COLO668 (cell line): ENCODE results near the gene RREB1.

Experiments used
- DNase-seq: peaks from one replicate; lab custom pipeline; 2025; ENCODE audit not compliant: unreplicated experiment; lab: John Stamatoyannopoulos, UW

Gene RREB1

GRCh38 chr6:7185561-7185960 lies 77.8 kb downstream of the RREB1 start:
- no peak for DNase-seq

DNA sequence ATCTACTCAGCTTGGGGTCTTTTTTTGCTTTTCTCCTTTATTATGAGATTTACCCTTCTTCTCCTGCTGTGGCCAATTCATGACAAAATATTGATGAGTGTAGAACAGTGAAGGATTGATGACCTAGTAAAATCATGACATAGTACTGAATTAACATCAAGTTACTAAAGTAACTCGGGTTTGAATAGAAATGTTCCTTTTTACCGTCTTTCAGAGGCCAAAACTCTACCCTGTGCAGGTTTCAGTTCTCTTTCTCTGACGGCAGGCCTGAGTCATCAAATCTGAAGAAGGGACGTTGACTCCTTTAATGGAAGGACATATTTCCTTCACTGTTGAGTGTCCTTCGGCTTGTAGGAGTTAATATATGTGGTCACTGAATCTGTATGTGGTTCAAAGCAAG lies 80.7 kb downstream of the RREB1 start:
- no peak for DNase-seq

GRCh38 chr6:7189101-7189758 lies 81.5 kb downstream of the RREB1 start:
- DNase-seq: no peak

DNA sequence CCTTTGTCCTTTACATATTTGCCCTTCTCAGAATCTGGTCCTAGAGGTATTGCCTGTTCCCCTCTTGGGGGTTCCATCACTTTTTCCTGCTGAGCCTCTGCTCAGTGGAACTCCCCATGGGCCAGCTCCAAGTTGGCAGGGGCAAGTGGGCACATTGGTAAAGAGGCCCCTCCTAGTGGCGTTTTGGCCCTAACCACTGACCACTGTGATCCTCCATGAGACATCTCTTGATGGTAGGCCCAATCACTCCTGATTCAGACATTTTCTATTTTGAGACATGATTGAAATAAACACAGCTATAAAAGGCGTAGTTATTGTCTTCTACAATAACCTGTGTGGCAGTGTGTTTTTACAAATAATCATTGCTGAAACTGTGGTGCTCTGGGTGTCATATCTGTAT lies 83.0 kb downstream of the RREB1 start:
- no peak for DNase-seq

- DNase-seq: no peak
Measured at GRCh38 chr6:7193122-7193521, 85.4 kb downstream of the RREB1 start.

DNA sequence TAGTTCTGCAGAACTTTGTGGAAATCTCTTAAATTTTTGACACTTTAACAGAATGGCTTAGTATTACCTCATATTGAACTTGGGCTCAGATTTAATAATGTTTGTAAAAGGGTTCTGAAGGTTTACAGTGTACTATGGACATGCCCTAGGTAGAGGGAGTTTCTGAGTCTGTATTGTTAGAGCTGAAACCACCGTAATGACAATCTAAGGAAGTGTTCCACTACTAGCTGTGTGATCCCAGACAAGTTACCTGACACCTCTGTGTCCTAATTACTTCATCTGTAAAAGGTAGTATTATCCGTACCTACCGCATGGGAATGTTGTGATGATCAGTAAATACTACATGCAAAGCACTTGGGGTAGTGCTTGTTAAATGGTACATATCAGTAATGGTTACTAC lies 86.9 kb downstream of the RREB1 start:
- DNase-seq: no peak

GRCh38 chr6:7195339-7196018 lies 87.7 kb downstream of the RREB1 start:
- DNase-seq: no peak

DNA sequence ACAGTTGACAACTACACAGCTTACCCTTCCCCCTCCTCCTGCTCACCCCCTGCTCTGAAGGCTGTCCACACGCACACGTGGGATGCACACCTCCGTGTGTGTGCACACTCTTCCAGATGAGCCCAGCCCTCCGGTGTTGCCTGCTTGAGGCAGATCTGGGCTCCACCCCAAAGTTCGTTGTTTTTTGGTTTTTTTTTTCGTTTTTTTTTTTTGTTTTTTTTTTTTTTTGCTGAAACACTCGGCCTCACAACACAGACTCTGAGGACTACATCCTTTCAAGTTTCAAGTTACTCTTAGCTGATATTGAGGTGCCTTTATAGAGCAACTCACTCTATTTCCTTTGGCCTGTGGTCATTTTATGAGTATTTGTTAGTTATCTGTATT lies 88.2 kb downstream of the RREB1 start:
- DNase-seq: no peak

GRCh38 chr6:7196685-7197283 lies 89.0 kb downstream of the RREB1 start:
- DNase-seq: no peak

- no peak for DNase-seq
Measured at GRCh38 chr6:7197747-7198146, 90.0 kb downstream of the RREB1 start.

DNA sequence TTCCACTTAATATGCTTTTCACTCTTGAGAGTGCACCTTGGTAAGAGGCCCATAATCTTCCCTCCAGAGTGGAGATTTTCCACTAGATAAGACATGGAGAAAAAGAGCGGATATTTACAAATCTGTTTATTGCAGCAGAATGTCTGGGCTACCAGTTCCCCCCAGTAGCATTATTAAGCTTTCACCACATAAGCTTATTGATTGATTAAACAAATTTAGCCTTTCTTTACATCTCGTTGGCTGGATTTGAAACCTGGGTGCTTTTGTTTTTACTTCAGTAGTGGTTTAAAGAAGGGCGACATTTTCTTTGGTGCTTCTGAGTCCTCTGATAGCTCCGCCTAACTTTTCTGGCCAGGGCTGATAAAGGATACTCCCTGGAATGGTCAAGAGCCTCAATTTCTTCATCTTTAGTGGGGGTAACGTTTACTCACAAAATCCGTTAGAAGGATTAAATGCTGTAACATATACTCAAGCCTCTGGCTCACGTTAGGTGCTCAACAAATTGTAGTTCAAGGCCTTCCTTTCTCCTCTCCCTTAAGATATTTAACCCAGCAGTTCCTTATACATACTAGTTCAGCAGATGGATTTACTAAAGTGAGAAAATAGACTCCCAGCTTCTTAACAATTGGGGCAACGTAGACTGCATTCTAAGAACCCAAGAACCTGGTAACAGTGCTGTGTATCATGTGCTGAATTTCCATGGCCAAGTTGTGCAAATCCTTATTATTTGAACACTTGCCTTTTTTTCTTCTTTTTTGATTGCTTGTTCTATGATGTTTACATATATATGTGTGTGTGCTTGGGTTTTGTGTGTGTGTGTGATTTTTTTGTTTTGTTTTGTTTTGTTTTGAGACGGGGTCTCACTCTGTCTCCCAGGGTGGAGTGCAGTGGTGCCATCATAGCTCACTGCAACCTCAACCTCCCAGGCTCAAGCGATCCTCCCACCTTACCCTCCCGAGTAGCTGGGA lies 91.4 kb downstream of the RREB1 start:
- no peak for DNase-seq

DNA sequence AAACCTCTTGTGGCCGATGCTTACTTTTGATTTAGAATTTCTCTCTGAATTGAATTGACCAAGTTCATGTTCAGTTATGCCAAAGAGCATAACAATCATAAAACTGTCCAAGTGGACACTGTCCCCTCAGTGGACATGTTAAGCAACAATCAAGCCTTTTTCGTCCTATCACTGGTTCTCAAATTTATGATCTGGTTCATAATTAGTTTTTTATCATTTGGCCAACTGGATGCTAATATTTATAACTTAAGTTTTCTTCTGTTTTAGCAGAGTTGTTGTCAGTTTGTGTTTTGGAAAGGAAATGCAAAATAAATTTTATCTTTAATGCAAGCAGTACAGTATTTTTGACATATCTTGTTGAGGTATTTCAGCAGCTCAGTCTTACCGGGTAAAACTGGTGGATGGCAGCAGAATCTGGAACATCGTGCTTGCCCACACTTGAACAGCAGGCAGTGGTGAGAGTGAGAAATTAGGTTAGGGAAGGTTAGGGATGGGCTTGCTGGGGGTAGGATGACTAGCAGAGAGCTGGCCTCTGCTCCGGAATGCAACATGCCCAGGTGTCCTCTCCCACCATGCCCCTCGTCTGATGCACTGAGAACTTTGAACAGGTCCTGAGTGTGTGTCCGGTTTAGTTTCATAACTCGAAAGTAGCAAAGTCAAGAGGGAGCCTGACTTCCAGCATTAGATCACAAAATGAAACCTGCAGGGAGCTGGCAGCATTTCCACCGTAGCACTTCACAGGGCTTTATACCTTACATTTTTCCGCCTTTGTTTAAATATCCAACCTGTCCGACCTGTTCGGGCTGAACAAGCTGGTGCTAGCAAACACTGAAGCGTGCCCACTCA lies 93.1 kb downstream of the RREB1 start:
- peak; percentile 51 for DNase-seq

DNA sequence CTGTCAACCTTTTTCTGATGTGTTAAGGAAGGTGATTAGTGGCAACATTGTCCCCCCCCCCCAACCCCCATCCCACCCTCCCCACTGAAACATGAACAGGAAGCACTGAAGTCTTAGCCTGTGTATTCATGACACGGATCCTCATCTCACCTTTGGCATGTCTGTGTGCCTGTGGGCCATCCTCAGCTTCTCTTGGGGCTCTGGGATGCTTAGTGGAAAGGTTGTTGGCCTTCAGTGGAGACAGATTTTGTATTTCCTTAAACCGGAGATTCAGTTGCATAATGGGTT lies 93.6 kb downstream of the RREB1 start:
- DNase-seq: no peak

DNA sequence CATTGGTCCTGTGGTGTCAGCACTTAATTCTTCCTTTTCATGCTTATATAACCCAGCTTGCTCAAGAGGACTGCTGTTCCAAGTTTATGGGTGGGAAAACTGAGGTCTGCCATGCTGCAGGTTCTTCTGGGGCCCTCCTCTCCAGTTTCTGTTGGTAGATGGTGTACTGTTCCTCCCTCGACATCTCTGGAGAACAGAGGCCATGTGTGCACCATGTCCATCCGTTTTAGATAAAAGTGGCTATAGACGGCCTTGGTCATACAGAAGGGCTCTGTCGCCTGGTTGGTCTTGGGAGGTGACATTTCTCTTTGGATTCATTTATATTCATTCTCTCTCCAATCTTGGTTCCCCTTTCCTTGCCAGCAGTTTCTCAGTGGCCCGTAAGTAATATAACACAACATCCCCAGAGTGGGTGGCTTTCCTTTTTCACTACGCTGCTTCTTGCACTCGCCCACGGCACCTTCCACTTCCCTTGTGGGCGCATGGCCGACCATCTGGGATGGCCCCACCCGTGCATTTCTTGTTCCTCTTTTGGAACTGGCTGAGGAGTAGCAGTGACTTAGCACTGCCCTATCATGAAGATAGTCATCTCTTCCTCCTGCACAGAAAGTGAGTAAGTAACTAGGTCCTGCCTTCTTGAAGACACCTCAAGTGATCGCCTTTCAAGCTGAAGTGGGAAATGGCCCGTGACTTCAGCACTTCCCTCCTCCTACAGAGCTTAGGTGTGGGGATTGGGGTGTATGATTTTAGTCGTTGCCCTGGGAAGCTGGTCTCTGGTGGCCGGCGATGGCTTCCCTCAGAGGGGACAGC lies 94.2 kb downstream of the RREB1 start:
- DNase-seq: no peak

DNA sequence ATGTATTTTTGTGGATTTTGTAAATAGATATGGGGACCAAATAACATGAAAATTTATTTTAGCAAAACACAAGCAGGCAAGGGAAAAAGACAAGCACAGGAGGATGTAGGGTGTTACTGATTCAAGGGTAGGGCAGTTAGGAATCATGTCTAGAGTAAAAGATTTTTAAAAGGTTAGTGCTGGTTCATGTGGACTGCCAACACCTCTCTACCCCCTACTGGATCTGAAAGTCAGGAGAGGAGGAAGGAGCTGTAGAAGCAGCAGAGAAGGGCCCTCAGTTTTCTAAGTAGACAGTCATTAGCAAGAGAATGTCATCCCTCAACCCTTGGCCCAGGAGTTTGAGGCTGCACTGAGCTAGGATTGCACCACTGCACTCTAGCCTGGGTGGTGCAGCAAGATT lies 95.2 kb downstream of the RREB1 start:
- no peak for DNase-seq

DNA sequence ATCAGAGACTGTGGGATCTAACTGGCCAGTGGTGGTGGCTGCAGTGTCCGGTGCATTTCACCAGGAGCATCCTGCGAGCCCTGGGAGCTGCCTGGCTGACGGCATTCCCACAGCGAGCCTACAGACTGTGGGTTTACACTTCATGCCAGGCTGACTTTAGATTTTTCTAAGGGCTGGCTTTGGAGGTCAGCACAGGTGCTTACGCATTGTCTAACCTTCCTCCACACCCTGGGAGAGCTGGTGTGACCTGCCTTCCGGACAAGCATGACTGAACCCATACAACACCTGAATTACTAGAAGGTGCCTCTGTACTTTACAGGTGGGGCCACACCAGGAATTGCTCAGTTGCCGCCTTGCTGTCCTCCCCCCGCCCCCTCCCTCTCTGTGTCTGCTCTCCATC lies 96.2 kb downstream of the RREB1 start:
- DNase-seq: peak; percentile 78

- no peak for DNase-seq
Measured at GRCh38 chr6:7204726-7205125, 97.0 kb downstream of the RREB1 start.

- no peak for DNase-seq
Measured at GRCh38 chr6:7207720-7208119, 100.0 kb downstream of the RREB1 start.

DNA sequence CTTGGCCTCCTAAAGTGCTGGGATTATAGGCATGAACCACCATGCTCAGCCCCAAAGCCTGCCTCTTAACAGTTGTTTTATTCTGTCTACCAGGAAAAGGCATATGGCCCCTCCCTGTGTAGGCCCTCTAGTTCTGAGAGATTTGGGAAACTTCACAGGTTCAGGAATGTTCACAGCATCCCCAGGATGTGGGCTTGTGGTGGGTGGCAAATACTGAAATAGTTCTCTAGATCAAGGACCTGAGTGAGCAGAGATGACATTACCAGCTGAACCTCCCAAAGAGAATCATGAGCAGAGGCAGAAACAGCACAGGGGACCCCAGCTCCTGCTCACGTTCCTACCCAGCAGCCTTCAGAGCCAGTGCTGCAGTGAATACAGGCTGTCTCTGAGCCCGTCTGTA lies 105.7 kb downstream of the RREB1 start:
- DNase-seq: no peak

GRCh38 chr6:7214468-7214867 lies 106.7 kb downstream of the RREB1 start:
- no peak for DNase-seq
